Middle frontal gyrus (tissue), 1 donor: ENCODE data around the gene COL6A1.

Experiments used
- DNase-seq: peaks from one replicate; pipeline ENCODE4 v3.0.0-alpha.2; 2015; ENCODE audit warnings: low spot score; ENCODE audit errors: extremely low spot score

The COL6A1 gene

DNA sequence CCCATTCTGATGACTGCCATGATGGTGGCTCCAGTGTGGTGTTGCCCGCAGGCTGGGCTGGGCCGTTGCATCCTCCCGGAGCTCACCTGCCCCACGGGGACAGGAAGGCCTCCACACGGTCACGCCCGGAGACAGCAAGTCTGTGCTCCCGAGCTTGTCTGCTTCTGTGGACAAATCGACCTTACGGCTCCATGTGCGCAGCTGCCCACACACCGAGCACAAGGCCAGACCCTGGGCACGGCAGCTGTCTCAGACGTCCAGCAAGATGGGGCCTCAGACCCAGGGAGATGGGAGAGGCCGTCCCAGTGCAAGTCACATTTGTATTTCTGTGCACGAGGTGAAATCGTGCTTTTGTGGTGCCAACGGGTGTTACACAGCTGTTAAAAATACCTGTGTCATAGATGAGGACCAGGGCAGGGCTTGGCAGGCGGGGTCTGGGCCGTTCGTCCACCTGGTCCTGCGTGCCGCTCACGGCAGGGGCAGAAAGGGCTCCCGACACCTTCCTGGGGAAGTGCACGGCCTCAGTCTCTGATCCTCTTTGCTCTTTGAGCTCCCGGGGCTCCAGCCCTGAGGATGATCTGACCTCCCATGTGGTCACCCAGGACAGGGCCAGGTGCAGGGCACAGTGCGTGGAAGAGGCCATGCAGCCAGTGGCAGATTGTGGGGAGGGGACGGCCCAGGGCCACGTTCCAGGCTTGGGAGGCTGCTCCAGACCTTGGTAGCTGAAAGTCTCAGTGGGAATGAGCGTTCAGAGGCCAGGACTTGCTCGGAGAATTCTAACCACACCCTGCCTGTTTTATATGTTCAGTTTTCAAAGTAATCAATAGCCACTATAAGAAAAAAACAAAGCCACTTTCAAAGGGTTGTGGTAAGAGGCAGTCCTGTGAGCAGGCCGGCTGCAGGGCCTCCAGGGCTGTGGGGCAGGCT is 13.5 kb downstream of the COL6A1 start:
- no peak for DNase-seq

DNA sequence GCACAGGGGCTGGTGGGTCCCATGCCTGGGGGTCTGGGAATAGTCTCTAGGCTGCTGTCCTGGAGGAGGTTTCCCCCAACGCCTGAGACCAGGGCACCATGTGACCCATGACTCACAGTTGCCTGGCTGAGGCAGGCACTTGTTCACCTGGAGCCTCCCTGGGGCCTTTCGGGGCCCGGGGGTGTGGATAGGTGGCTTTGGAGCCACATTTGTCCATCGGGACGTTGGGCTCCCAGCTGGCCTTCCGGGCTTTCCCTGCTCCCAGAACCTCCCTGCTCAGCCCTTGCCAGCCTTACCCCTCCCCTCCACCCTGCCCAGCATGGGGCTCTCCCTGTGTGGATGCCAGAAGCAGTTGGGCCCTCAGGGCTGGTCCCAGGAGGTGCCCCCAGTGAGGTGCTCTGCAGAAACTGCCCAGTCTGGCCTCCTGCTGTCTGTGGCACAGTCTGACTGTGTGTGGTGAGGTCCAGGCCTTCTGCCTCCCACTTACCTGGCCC is 14.2 kb downstream of the COL6A1 start:
- DNase-seq = no peak

DNA sequence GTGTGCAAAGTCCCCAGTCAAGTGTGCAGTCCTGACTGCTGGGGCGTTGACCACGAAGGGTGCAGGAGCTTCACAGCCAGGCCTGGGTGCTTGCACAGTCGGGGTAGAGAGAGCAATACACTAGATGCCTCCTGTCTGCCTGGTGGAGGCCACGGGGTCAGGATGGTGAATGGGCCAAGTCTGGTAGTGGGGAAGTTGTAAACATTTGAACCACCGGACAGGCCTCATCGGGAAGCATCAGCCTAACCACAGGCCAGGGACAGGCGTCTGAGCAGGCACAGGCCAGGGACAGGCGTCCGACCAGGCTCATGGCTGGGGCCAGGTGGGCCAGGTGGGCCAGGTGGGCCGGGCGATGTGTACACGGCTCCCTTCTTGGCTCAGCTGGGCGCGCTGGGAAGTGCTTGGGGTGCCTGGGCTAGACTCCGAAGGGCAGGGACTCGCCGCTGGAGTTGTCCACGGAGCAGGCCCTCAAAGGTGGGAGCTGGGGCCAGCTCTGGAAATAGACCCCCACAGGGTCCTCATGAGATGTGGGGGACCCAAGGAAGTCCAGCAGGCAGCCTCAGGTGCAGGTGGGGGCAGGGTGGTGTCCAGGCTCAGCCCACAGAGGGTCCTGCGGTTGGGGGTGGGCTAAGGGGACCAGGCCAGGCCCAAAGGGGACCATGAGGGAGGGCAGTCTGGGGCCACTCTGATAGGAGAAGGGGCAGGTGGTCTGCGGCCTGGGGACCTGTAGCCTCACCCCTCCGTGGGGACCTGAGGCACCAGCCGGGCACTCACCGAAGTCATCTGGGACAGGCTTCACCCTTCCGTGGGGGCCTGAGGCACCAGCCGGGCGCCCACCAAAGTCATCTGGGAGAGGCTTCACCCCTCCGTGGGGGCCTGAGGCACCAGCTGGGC is 15.0 kb downstream of the COL6A1 start:
- no peak for DNase-seq

DNA sequence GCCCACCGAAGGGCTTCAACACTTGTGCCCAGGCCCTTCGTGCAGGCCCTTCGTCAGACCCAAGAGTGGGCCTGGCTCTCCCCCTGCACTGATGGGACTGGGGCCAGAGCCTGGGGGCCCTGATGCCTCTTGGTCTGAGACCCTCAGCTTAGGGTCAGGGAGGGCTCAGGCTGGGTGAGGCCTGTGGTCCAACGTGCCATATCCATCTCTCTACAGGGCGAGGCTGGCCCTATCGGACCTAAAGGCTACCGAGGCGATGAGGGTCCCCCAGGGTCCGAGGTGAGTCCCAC is 15.6 kb downstream of the COL6A1 start:
- DNase-seq = no peak

DNA sequence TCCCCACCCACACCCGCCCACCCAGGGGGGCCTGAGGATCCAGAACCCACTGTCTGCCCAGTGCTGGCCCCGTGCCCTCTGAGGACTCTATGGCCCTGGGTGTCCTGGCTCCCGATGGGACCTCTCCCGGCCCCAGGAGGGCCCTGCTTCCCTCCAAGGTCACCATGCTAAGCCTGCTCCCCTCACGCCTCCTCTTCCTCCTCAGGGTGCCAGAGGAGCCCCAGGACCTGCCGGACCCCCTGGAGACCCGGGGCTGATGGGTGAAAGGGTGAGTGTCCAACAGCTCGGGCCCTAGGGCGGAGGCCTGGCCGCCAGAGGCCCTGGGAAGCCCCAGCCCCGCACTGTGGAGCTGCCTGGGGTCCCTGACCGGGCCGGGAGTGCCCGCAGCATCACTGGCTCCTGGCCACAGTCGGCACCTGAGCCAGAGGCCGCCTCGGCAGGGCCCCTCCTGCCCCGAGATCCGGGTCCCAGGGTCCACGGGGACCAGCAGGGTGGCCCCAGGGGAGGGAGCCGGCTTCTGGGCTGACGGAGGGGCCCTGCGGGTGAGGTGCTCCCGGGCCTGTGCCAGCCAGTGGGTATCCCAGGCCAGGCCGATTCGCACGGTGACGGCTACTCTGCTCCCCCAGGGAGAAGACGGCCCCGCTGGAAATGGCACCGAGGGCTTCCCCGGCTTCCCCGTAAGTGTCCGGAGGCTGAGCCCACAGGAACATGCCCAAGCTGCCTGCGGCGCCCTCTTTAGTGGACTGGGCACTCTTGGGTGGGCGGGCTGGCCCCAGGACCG is 16.1 kb downstream of the COL6A1 start:
- DNase-seq = no peak

DNA sequence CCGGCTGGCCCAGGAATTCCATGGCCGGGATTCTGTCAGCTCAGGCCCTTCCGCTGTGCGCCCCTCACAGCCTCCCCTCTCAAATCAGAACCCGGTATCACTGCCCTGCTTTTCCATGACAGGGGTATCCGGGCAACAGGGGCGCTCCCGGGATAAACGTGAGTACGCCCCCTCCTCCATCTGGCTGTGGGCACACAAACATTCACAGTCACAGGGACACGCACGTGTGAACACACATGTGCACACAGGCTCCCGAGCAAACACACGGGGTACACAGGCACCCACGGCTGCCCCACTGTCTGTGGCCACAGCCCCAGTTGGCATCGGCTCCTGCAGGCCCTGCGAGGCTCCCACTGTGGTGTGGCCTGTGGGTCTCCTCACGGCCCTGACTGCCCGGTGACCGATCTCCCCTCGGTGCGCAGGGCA is 16.7 kb downstream of the COL6A1 start:
- no peak for DNase-seq

DNA sequence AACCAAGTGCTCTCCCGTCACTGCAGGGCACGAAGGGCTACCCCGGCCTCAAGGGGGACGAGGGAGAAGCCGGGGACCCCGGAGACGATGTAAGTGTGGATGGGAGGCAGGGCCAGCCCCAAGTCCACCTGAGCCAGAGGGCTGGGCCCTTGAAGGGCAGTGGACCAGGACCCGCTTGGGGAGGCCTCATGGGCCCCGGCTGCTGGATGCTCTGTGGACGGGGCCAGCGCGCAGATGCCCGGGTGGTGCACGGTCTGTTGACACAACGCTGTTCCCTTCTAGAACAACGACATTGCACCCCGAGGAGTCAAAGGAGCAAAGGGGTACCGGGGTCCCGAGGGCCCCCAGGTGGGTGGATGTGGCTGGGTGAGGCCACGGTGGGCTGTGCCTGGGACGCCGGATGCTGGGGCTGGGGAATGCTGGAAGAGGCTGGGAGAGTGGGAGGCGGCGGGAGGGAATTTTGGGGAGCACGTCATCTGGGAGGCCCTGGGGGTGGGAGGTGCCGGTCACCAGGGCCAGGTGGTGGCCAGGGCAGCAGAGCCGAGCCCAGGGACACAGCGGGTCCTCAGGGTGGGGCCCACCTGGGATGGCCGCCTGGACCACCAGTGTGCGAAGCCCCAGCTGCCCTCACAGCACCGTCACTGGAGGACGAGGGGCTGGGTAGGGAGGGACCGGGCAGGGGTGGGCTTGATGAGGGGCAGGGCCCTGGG is 17.5 kb downstream of the COL6A1 start:
- DNase-seq = no peak

DNA sequence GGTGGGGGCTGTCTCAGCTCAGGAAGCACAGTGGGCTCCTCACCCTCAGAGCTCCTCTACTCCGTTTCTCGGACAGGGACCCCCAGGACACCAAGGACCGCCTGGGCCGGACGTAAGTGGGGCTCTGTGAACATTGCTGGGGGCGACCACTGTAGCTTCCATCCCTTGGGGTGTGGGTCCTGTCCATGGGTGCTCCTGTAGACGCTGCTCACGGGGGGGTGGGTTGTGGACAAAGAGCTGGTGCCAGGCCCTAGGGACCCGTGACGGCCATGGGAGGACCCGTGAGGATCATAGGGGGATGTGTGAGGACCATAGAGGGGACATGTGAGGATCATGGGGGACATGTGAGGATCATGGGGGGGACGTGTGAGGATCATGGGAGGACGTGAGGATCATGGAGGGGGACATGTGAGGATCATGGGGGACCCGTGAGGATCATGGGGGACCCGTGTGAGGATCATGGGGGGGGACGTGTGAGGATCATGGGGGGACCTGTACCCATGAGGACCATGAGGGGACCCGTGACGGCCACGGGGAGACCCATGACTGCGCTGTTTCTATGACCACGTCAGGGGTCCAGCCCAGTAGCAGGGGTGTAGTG is 18.1 kb downstream of the COL6A1 start:
- DNase-seq = no peak

DNA sequence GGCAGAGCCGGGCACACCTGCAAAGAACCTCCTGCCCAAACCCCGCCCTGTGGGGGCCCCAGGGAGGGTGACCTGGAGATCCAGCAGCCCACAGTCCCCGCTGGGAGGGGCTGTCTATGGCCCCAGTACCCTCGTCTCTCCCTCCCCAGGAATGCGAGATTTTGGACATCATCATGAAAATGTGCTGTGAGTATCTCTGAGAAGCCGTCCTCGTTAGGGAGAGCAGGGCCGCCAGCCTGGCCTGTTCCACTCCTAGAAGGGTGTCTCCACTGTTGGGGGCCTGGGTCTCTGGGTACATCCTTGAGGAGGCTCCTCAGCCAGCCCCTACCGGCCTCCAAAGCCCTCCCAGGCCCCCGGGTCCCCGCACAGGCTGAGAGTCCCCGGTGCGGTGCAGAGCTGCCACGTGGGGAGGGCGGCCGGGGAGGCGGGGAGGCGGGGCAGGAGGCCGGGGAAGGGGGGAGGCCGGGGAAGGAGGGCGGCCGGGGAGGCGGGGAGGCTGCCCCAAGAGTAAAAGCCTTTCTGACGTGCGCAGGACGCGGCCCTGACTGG is 18.7 kb downstream of the COL6A1 start:
- no peak for DNase-seq

DNA sequence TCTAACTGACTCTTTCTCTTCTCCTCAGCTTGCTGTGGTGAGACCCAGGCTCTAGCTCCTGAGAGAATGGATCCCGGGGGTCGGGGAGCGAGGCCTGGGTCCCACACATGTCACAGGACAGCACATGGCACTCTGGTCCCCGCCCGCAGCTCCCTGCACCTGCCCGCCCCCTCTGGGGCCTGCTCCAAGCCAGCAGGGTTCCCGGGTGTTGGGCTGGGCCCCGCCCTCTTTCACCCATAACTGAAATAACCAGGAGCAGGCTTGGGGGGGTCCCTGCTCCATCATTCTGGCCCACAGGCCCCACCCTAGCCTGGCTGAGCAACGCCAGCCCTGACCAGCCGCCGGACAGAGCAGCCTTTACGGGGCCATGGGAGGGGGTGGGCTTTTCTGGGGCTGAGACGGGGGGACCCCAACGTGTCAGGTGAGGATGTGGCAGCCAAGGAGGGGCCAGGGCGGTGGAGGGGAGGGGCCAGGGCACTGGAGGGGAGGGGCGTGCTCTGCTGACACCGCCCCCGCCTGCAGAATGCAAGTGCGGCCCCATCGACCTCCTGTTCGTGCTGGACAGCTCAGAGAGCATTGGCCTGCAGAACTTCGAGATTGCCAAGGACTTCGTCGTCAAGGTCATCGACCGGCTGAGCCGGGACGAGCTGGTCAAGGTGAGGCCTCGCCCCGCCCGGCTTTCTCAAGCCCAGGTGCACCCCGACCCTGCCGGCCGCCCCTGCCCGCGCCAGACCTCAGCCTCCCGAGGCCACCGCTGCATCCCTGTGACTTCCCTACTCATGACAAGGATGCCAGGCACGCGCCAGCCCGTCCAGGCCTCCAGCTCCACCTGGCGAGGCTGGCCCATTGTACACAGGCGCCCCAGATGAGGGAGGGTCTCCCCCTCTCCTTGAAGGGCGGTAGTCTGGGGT is 19.4 kb downstream of the COL6A1 start:
- DNase-seq = no peak

DNA sequence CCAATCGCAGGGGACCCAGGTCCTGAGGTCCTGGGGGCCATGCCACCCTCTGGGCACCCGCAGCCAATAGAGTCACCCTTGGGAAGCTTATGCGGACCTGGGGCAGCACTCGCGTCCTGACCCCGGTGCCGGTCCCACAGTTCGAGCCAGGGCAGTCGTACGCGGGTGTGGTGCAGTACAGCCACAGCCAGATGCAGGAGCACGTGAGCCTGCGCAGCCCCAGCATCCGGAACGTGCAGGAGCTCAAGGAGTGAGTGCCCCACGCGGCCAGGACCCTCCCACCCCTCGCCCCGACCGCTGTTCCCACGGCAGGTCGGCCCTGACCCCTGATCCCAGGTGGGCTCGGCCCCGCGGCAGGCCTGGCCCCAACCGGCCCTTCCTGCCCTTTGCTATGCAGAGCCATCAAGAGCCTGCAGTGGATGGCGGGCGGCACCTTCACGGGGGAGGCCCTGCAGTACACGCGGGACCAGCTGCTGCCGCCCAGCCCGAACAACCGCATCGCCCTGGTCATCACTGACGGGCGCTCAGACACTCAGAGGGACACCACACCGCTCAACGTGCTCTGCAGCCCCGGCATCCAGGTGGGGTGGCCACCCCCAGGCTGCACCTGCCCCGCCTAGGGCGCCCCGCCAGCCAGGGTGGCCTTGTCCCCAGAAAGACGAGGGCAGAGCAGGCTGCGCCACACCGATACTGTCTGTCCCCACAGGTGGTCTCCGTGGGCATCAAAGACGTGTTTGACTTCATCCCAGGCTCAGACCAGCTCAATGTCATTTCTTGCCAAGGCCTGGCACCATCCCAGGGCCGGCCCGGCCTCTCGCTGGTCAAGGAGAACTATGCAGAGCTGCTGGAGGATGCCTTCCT is 20.5 kb downstream of the COL6A1 start:
- no peak for DNase-seq

DNA sequence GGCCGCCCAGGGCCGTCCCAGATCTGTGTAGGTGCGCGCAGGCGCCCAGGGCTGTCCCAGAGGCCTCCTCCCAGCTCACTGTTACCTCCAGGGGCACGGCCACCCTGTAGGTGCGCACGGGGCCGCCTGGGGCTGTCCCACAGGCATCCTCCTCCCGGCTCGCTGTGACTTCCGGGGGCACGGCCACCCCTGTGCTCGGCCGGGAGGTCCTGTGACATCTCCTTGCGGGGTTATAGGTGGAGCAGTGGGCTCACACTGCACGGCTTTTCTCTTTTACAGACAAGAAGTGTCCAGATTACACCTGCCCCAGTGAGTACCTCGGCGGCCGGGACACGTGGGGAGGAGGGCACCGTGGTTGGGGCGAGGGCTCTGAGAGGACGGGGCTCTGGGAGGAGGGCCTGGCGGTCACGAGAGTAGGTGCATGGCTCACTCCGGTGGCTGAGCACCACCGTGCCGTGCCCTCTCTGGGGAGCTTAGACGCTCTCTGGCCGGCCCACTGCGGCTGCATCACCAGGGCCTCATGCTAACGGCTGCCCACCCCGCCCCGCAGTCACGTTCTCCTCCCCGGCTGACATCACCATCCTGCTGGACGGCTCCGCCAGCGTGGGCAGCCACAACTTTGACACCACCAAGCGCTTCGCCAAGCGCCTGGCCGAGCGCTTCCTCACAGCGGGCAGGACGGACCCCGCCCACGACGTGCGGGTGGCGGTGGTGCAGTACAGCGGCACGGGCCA is 21.4 kb downstream of the COL6A1 start:
- no peak for DNase-seq

DNA sequence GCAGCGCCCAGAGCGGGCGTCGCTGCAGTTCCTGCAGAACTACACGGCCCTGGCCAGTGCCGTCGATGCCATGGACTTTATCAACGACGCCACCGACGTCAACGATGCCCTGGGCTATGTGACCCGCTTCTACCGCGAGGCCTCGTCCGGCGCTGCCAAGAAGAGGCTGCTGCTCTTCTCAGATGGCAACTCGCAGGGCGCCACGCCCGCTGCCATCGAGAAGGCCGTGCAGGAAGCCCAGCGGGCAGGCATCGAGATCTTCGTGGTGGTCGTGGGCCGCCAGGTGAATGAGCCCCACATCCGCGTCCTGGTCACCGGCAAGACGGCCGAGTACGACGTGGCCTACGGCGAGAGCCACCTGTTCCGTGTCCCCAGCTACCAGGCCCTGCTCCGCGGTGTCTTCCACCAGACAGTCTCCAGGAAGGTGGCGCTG is 22.0 kb downstream of the COL6A1 start:
- no peak for DNase-seq

DNA sequence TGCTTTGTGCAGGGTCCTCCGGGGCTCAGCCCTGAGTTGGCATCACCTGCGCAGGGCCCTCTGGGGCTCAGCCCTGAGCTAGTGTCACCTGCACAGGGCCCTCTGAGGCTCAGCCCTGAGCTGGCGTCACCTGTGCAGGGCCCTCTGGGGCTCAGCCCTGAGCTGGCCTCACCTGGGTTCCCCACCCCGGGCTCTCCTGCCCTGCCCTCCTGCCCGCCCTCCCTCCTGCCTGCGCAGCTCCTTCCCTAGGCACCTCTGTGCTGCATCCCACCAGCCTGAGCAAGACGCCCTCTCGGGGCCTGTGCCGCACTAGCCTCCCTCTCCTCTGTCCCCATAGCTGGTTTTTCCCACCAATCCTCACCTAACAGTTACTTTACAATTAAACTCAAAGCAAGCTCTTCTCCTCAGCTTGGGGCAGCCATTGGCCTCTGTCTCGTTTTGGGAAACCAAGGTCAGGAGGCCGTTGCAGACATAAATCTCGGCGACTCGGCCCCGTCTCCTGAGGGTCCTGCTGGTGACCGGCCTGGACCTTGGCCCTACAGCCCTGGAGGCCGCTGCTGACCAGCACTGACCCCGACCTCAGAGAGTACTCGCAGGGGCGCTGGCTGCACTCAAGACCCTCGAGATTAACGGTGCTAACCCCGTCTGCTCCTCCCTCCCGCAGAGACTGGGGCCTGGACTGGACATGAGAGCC is 22.7 kb downstream of the COL6A1 start:
- DNase-seq = no peak

DNA sequence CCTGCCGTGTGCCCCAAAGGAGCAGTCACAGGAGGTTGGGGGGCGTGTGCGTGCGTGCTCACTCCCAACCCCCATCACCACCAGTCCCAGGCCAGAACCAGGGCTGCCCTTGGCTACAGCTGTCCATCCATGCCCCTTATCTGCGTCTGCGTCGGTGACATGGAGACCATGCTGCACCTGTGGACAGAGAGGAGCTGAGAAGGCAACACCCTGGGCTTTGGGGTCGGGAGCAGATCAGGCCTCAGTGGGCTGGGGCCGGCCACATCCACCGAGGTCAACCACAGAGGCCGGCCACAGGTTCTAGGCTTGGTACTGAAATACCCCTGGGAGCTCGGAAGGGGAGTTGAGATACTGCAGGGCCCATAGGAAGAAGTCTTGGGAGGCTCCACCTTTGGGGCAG is 23.5 kb downstream of the COL6A1 start:
- DNase-seq = no peak

DNA sequence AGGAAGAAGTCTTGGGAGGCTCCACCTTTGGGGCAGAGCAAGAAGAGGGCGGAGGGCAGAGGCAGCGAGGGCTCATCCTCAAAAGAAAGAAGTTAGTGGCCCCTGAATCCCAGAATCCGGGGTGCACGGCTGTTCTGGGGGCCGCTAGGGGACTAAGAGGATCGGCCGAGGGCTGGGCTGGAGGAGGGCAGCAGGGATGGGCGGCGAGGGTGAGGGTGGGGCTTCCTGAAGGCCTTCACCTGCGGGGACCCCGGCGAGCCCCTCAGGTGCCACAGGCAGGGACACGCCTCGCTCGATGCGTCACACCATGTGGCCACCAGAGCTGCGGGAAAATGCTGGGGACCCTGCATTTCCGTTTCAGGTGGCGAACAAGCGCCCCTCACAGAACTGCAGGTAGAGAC is 23.9 kb downstream of the COL6A1 start:
- DNase-seq = no peak
